ENCODE data around the gene RAP1GAP. TPM values are rescaled to one million over a fixed set of nuclear protein-coding genes. Genes with fewer than 3 reads are reported as not detected.
"Not testable (repeated sequence)": the region's sequence is repeated elsewhere in the genome, so short reads cannot be mapped to it uniquely, and the experiment has no call there.

RAP1GAP gene
- total and polyA plus RNA-seq, 4 donors = 17.1 to 103 (median 66.7) TPM

DNA sequence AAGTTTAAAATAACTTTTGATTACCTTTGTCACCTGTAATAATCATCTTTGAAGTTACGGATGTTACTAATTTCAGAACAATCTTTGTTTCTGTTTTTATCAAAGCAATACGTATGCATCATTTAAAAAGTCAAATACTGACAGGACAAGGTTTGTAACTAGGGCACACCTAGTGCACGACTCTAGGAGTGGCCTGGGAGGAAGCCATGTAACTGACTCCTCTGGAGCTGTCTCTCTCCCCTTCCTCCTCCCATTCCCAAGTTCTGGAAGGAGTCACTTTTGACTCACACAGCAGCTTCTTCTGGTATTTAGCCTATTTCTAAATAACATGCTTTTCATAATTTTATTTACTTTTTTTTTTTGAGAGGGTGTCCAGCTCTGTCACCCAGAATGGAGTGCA is 11.8 kb upstream of the RAP1GAP start:
- no peaks in the 10 kb centered on the region for H3K27me3 ChIP-seq (ENCODE audit: control insufficient read depth, insufficient read depth, low read length)
- no peak overlapping the region for H3K4me3 ChIP-seq (ENCODE audit: low read depth, low read length)
- DNase-seq (ENCODE audit: low read depth in 4 of 6, low spot score in 6 of 6) = no peak
- H3K9me3 ChIP-seq (ENCODE audit: control insufficient read depth, insufficient read depth, low read length) = peaks cover 2% of the 10 kb centered on the region
- H3K4me1 ChIP-seq (ENCODE audit: control insufficient read depth, insufficient read depth, low read length) = no peaks in the 10 kb centered on the region
- no peak overlapping the region for H3K27ac ChIP-seq (ENCODE audit: low read depth, low read length)
- WGBS (ENCODE audit: insufficient coverage) = 50% methylated on average over 1 of the region's 3 CpGs
- peaks cover 16% of the 10 kb centered on the region for H3K36me3 ChIP-seq (ENCODE audit: control insufficient read depth, insufficient read depth, low read length)

DNA sequence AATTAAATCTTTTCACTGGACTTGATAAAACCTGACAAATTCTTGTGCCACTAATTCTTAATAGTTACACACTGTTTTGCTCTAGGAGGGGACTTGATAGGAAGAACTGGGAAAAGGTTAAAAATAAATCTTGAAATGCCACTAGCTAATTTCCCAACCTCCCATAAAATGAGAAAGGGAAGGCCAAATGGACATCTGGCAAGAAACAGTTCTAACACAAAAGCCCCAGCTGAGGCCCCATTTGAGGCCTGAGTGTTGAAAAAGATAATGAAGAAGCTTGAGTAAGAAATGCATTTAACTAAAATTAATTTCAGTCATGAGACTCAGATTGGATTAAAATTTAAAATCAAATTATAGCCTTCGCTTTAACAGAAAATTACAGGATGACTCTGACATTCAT is 11.2 kb upstream of the RAP1GAP start:
- no CpG with 5 or more reads among the region's 1 CpG for WGBS (ENCODE audit: insufficient coverage)
- peaks cover 2% of the 10 kb centered on the region for H3K9me3 ChIP-seq (ENCODE audit: control insufficient read depth, insufficient read depth, low read length)
- no peak for DNase-seq (ENCODE audit: low read depth in 4 of 6, low spot score in 6 of 6)
- peaks cover 13% of the 10 kb centered on the region for H3K36me3 ChIP-seq (ENCODE audit: control insufficient read depth, insufficient read depth, low read length)
- no peak overlapping the region for H3K4me3 ChIP-seq (ENCODE audit: low read depth, low read length)
- H3K4me1 ChIP-seq (ENCODE audit: control insufficient read depth, insufficient read depth, low read length) = no peaks in the 10 kb centered on the region
- no peaks in the 10 kb centered on the region for H3K27me3 ChIP-seq (ENCODE audit: control insufficient read depth, insufficient read depth, low read length)
- H3K27ac ChIP-seq (ENCODE audit: low read depth, low read length) = no peak overlapping the region

DNA sequence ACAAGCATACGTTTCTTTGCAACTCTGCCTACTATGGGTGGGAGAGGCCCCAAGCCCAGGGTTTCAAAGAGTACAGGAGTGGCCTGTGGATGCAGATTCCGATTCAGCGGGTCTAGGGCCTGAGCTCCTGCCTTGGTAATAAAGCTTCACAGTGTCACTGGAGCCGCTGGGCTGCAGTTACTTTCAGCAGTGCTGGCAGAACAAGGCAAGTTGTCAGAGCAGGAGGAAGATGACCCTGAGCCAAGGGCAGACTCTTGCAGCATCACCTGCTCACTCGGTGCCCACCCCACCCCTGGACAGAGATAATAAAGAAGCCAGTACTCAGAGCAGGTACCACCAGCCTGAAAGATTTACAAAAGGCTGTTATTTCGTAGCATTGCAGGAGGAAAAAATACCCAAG is 8.0 kb upstream of the RAP1GAP start:
- Histone ChIP-seq H3K27ac (ENCODE audit: low read depth, low read length) (no peak overlapping the region), H3K4me3 (ENCODE audit: low read depth, low read length) (no peak overlapping the region), H3K36me3 (ENCODE audit: control insufficient read depth, insufficient read depth, low read length) (peaks cover 5% of the 10 kb centered on the region), H3K9me3 (ENCODE audit: control insufficient read depth, insufficient read depth, low read length) (no peaks in the 10 kb centered on the region), H3K4me1 (ENCODE audit: control insufficient read depth, insufficient read depth, low read length) (peaks cover 18% of the 10 kb centered on the region), H3K27me3 (ENCODE audit: control insufficient read depth, insufficient read depth, low read length) (no peaks in the 10 kb centered on the region)
- WGBS (ENCODE audit: insufficient coverage) = 78% methylated on average over 4 of the region's 6 CpGs
- no peak for DNase-seq (ENCODE audit: low read depth in 4 of 6, low spot score in 6 of 6)

- Histone ChIP-seq H3K4me3 (ENCODE audit: low read depth, low read length) (no peak overlapping the region), H3K27ac (ENCODE audit: low read depth, low read length) (no peak overlapping the region), H3K9me3 (ENCODE audit: control insufficient read depth, insufficient read depth, low read length) (no peaks in the 10 kb centered on the region), H3K27me3 (ENCODE audit: control insufficient read depth, insufficient read depth, low read length) (peaks cover 6% of the 10 kb centered on the region), H3K36me3 (ENCODE audit: control insufficient read depth, insufficient read depth, low read length) (peaks cover 3% of the 10 kb centered on the region), H3K4me1 (ENCODE audit: control insufficient read depth, insufficient read depth, low read length) (peaks cover 33% of the 10 kb centered on the region)
- 84% methylated on average over 8 of the region's 10 CpGs for WGBS (ENCODE audit: insufficient coverage)
- no peak for DNase-seq (ENCODE audit: low read depth in 4 of 6, low spot score in 6 of 6)
Measured at GRCh38 chr1:21674957-21675356, 5.8 kb upstream of the RAP1GAP start.

- H3K36me3 ChIP-seq (ENCODE audit: control insufficient read depth, insufficient read depth, low read length); DNase-seq (ENCODE audit: low read depth in 4 of 6, low spot score in 6 of 6); H3K4me3 ChIP-seq (ENCODE audit: low read depth, low read length); H3K9me3 ChIP-seq (ENCODE audit: control insufficient read depth, insufficient read depth, low read length): not testable (repeated sequence)
- H3K27ac ChIP-seq (ENCODE audit: low read depth, low read length) = peak overlapping the region; percentile 50
- peaks cover 12% of the 10 kb centered on the region for H3K27me3 ChIP-seq (ENCODE audit: control insufficient read depth, insufficient read depth, low read length)
- 62% methylated on average over 4 of the region's 7 CpGs for WGBS (ENCODE audit: insufficient coverage)
- peaks cover 41% of the 10 kb centered on the region for H3K4me1 ChIP-seq (ENCODE audit: control insufficient read depth, insufficient read depth, low read length)
Measured at GRCh38 chr1:21673853-21674252, 4.7 kb upstream of the RAP1GAP start.

GRCh38 chr1:21673277-21673780 is 4.2 kb upstream of the RAP1GAP start:
- WGBS (ENCODE audit: insufficient coverage) = 12% methylated on average over 7 of the region's 9 CpGs
- peak in 2 of 6 donors; percentile 47 to 67 for DNase-seq (ENCODE audit: low read depth in 4 of 6, low spot score in 6 of 6)
- Histone ChIP-seq H3K27ac (ENCODE audit: low read depth, low read length) (peak overlapping the region; percentile 50), H3K4me3 (ENCODE audit: low read depth, low read length) (no peak overlapping the region), H3K27me3 (ENCODE audit: control insufficient read depth, insufficient read depth, low read length) (peaks cover 17% of the 10 kb centered on the region), H3K4me1 (ENCODE audit: control insufficient read depth, insufficient read depth, low read length) (peaks cover 46% of the 10 kb centered on the region), H3K9me3 (ENCODE audit: control insufficient read depth, insufficient read depth, low read length) (no peaks in the 10 kb centered on the region), H3K36me3 (ENCODE audit: control insufficient read depth, insufficient read depth, low read length) (no peaks in the 10 kb centered on the region)

GRCh38 chr1:21672478-21673276 is 3.5 kb upstream of the RAP1GAP start:
- WGBS (ENCODE audit: insufficient coverage) = 68% methylated on average over 7 of the region's 10 CpGs

DNA sequence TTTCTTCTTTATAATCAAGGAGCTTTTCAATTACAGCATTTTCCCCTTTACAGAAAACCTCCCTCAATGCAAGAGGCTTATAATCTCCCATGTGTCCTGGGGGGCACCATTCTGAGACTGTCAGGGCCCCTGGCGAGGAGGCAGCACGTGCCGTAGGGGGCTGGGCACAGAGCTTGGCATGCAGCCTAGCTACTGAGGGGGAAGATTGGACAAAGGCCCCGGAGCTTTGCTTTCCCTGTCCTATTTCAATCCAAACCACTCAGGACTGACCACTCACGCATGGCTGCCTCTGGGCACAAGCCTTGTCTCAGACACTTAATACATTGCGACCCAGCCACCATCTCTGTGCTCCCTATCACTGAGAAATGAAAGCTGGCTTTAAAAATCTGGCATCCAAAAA is 2.8 kb upstream of the RAP1GAP start:
- Histone ChIP-seq H3K4me1 (ENCODE audit: control insufficient read depth, insufficient read depth, low read length) (peaks cover 60% of the 10 kb centered on the region), H3K27me3 (ENCODE audit: control insufficient read depth, insufficient read depth, low read length) (peaks cover 24% of the 10 kb centered on the region), H3K9me3 (ENCODE audit: control insufficient read depth, insufficient read depth, low read length) (no peaks in the 10 kb centered on the region), H3K27ac (ENCODE audit: low read depth, low read length) (no peak overlapping the region), H3K4me3 (ENCODE audit: low read depth, low read length) (no peak overlapping the region), H3K36me3 (ENCODE audit: control insufficient read depth, insufficient read depth, low read length) (peaks cover 7% of the 10 kb centered on the region)
- DNase-seq (ENCODE audit: low read depth in 4 of 6, low spot score in 6 of 6) = peak in 2 of 6 donors; percentile 61 to 73
- WGBS (ENCODE audit: insufficient coverage) = 37% methylated on average over 2 of the region's 6 CpGs

More at GRCh38 chr1:21672478-21673276, 3.5 kb upstream of the RAP1GAP start:
- peak overlapping the region; percentile 50 for H3K27ac ChIP-seq (ENCODE audit: low read depth, low read length)
- DNase-seq (ENCODE audit: low read depth in 4 of 6, low spot score in 6 of 6) = no peak
- H3K4me1 ChIP-seq (ENCODE audit: control insufficient read depth, insufficient read depth, low read length) = peaks cover 53% of the 10 kb centered on the region
- peaks cover 4% of the 10 kb centered on the region for H3K36me3 ChIP-seq (ENCODE audit: control insufficient read depth, insufficient read depth, low read length)
- no peaks in the 10 kb centered on the region for H3K9me3 ChIP-seq (ENCODE audit: control insufficient read depth, insufficient read depth, low read length)
- no peak overlapping the region for H3K4me3 ChIP-seq (ENCODE audit: low read depth, low read length)
- H3K27me3 ChIP-seq (ENCODE audit: control insufficient read depth, insufficient read depth, low read length) = peaks cover 24% of the 10 kb centered on the region

DNA sequence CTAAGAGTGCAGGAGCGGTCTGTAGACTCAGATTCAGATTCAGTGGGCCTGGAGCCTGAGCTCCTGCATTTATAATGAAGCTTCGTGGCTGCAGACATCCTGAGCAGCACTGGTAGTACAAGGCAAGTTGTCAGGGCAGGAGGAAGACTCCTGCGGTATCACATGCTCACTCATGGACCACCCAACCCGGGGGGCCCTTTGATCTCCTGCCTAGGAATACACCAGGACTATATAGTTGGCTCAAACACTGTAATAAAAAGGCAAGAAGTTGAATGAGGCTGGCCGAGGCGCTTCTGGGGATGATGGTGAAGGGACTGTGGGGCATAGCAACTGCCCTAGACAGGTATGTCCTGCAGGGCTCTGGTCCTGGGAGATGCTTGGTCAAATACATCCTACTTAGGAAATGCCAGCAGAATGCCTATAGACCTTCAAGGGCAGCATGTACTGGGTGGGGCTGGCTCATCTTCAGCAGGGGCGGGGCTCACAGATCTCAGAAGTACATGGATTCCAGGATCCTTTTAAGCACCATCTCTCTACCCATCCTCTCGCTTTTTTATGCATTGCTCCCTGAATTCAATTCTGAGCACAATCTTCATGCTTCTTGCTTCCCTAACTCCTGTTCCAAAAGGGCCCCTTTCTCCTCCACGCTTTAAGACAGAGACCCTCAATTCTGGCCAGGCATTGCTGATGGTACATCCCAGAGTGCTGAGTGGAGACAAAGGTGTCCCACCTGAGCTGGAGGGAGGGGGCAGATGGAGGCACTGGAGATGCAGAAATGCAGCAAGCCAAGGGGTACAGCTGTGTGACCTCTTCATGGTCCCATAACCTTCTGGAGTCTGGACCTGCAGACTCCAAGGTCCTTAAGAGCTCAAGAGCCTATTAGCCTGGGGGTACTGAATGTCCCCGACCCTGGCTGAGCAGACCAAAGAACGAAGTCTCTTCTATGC is 2.1 kb upstream of the RAP1GAP start:
- H3K36me3 ChIP-seq (ENCODE audit: control insufficient read depth, insufficient read depth, low read length) = peaks cover 7% of the 10 kb centered on the region
- H3K9me3 ChIP-seq (ENCODE audit: control insufficient read depth, insufficient read depth, low read length) = no peaks in the 10 kb centered on the region
- H3K27ac ChIP-seq (ENCODE audit: low read depth, low read length) = no peak overlapping the region
- peaks cover 67% of the 10 kb centered on the region for H3K4me1 ChIP-seq (ENCODE audit: control insufficient read depth, insufficient read depth, low read length)
- WGBS (ENCODE audit: insufficient coverage) = 67% methylated on average over 8 of the region's 11 CpGs
- no peak for DNase-seq (ENCODE audit: low read depth in 4 of 6, low spot score in 6 of 6)
- no peak overlapping the region for H3K4me3 ChIP-seq (ENCODE audit: low read depth, low read length)
- peaks cover 24% of the 10 kb centered on the region for H3K27me3 ChIP-seq (ENCODE audit: control insufficient read depth, insufficient read depth, low read length)
